Vagina (tissue), 2 donors: ENCODE measurements around the gene PTH. TPM values are rescaled to one million over a fixed set of nuclear protein-coding genes. Genes with fewer than 3 reads are reported as not detected.

Source experiments
- DNase-seq, 2 donors: peaks; one replicate each; pipeline ENCODE4 v3.0.0-alpha.2; 2017; ENCODE audit errors: extremely low spot score in 2 of 2
- H3K27ac ChIP-seq: fragments of 200-600 bp; sonication (generic); one replicate; pipeline ENCODE4 v1.5.1; 2019
- H3K27me3 ChIP-seq: fragments of 200-600 bp; sonication (generic); one replicate; pipeline ENCODE4 v1.5.1; 2019
- H3K36me3 ChIP-seq, 2 donors: fragments of 200-600 bp; sonication (generic); one replicate each; pipeline ENCODE4 v1.5.1; 2017 to 2019
- H3K4me1 ChIP-seq: fragments of 200-600 bp; sonication (generic); one replicate; pipeline ENCODE4 v1.5.1; 2019
- H3K4me3 ChIP-seq, 2 donors: fragments of 200-600 bp; sonication (generic); 1 replicate in 1 of 2; 2 replicates in 1 of 2; pipeline ENCODE4 v1.5.1; 2016 to 2019
- H3K9me3 ChIP-seq: fragments of 200-600 bp; sonication (generic); one replicate; pipeline ENCODE4 v1.5.1; 2019
- POLR2A ChIP-seq, 2 donors: fragments of 450-650 bp; IDR thresholded peaks; one replicate each; pipeline ENCODE4 v1.6.1; 2017; ENCODE audit warnings: antibody characterized with exemption in 2 of 2, mild to moderate bottlenecking in 2 of 2, moderate library complexity in 2 of 2
- POLR2AphosphoS5 ChIP-seq, 2 donors: sonication (generic); formaldehyde crosslinking; IDR thresholded peaks; one replicate each; pipeline ENCODE4 v1.9.0; 2017; ENCODE audit warnings: antibody characterized with exemption in 2 of 2, mild to moderate bottlenecking in 2 of 2, low read depth in 1 of 2; ENCODE audit not compliant: insufficient read depth in 1 of 2
- intact Hi-C: fragments of 100-400 bp; cut with DNase I; formaldehyde crosslinking; loops from one replicate; pipeline ENCODE4 v1.15.1; 2023
- total RNA-seq: library from RNA; depleted of rRNA; stranded (reverse); fragments of >200 nt; gene quantifications from one replicate; pipeline ENCODE4 v1.2.3, GENCODE V29; 2016
- TF ChIP-seq, protein P1 (sequence below), 3 experiments: fragments of 450-650 bp in 2 of 3; fragments of 200-600 bp in 1 of 3; sonication (generic) in 1 of 3; IDR thresholded peaks; one replicate each; pipeline ENCODE4 v1.5.1; 2017 to 2019; ENCODE audit warnings: antibody characterized with exemption in 3 of 3, mild to moderate bottlenecking in 2 of 3, moderate library complexity in 2 of 3

PTH gene
- total RNA-seq, 1 donor from 2014 or later, result not detected

GRCh38 chr11:13480198-13480597 lies 15.6 kb downstream of the PTH start:
- Histone ChIP-seq H3K4me3 (no peak overlapping the region), H3K9me3 (no peaks in the 10 kb centered on the region), H3K27ac (no peak overlapping the region), H3K36me3 (no peaks in the 10 kb centered on the region), H3K4me1 (no peaks in the 10 kb centered on the region), H3K27me3 (no peaks in the 10 kb centered on the region)
- TF ChIP-seq, protein P1, sequence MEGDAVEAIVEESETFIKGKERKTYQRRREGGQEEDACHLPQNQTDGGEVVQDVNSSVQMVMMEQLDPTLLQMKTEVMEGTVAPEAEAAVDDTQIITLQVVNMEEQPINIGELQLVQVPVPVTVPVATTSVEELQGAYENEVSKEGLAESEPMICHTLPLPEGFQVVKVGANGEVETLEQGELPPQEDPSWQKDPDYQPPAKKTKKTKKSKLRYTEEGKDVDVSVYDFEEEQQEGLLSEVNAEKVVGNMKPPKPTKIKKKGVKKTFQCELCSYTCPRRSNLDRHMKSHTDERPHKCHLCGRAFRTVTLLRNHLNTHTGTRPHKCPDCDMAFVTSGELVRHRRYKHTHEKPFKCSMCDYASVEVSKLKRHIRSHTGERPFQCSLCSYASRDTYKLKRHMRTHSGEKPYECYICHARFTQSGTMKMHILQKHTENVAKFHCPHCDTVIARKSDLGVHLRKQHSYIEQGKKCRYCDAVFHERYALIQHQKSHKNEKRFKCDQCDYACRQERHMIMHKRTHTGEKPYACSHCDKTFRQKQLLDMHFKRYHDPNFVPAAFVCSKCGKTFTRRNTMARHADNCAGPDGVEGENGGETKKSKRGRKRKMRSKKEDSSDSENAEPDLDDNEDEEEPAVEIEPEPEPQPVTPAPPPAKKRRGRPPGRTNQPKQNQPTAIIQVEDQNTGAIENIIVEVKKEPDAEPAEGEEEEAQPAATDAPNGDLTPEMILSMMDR (IDR thresholded peaks at IDR 0.05), result no peak
- no peak for TF ChIP-seq POLR2A (IDR thresholded peaks at IDR 0.05)
- no peak for TF ChIP-seq POLR2AphosphoS5 (IDR thresholded peaks at IDR 0.05; ENCODE audit: insufficient read depth in 1 of 2, low read depth in 1 of 2)
- no peak for DNase-seq
- intact Hi-C loops, result no loop called here

GRCh38 chr11:13479688-13480087 lies 16.1 kb downstream of the PTH start:
- H3K27ac ChIP-seq, result no peak overlapping the region
- DNase-seq, result no peak
- no peak overlapping the region for H3K4me3 ChIP-seq
- H3K36me3 ChIP-seq, result no peaks in the 10 kb centered on the region
- TF ChIP-seq POLR2A (IDR thresholded peaks at IDR 0.05), result no peak
- no peak for TF ChIP-seq POLR2AphosphoS5 (IDR thresholded peaks at IDR 0.05; ENCODE audit: insufficient read depth in 1 of 2, low read depth in 1 of 2)
- intact Hi-C loops, result no loop called here
- H3K4me1 ChIP-seq, result no peaks in the 10 kb centered on the region
- no peaks in the 10 kb centered on the region for H3K27me3 ChIP-seq
- H3K9me3 ChIP-seq, result no peaks in the 10 kb centered on the region

DNA sequence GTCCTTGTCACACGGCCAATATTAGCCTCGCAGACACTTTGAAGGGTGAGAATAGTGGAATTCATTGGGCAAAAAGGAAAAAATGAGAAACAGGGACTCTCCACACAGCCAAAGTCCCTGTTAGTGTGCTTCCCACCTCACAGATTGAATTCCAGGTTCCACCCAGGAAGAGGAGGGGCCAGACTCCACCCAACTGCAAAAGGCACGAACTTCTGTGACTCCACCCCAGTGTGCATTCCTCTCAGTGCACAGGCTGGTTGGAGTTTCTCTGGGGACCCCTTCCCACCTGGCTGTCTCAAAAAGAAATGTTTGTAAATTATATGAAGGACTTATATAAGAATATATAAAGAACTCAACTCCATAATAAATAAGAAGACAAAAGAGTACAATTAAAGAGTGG lies 20.7 kb downstream of the PTH start:
- intact Hi-C loops, result no loop called here
- H3K4me3 ChIP-seq, result no peak overlapping the region
- H3K4me1 ChIP-seq, result no peaks in the 10 kb centered on the region
- no peaks in the 10 kb centered on the region for H3K27me3 ChIP-seq
- no peaks in the 10 kb centered on the region for H3K36me3 ChIP-seq
- no peak overlapping the region for H3K27ac ChIP-seq
- no peak for TF ChIP-seq POLR2AphosphoS5 (IDR thresholded peaks at IDR 0.05; ENCODE audit: insufficient read depth in 1 of 2, low read depth in 1 of 2)
- no peak for TF ChIP-seq POLR2A (IDR thresholded peaks at IDR 0.05)
- TF ChIP-seq, protein P1 (IDR thresholded peaks at IDR 0.05), result no peak
- no peak for DNase-seq
- no peaks in the 10 kb centered on the region for H3K9me3 ChIP-seq

DNA sequence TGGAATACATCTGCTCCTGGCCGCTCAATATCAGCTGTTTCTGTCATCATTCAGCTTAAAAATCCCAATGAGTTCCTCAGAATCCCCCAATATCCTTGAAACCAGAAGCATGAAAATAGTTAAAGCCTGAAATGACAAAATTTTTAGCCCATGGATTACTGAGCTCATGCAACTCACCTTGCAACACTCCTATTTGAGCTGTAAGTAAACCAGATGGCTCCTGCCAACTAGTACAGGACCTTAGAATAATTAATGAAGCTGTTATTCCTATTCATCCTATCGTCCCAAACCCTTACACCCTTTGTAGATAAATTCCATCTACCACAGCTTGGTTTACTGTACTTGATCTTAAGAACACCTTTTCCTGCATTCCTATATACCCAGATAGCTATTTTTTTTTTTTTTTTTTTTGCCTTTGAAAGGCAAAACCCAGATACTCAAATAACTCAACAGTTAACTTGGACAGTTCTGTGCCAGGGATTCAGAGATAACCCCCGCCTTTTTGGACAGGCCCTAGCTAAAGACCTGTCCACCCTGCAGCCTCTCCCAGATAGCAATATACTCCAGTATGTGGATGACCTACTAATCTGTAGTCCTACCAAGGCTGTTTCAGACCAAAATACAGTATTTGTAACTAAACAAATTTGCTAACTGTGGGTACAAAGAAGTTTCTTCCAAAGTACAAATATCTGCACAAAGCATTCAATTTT lies 22.6 kb downstream of the PTH start:
- Histone ChIP-seq H3K9me3 (no peaks in the 10 kb centered on the region), H3K4me3 (no peak overlapping the region), H3K4me1 (no peaks in the 10 kb centered on the region), H3K36me3 (no peaks in the 10 kb centered on the region), H3K27me3 (no peaks in the 10 kb centered on the region), H3K27ac (no peak overlapping the region)
- DNase-seq, result no peak
- TF ChIP-seq, protein P1 (IDR thresholded peaks at IDR 0.05), result no peak
- no peak for TF ChIP-seq POLR2AphosphoS5 (IDR thresholded peaks at IDR 0.05; ENCODE audit: insufficient read depth in 1 of 2, low read depth in 1 of 2)
- no peak for TF ChIP-seq POLR2A (IDR thresholded peaks at IDR 0.05)
- intact Hi-C loops, result no loop called here

GRCh38 chr11:13468750-13469149 lies 27.0 kb downstream of the PTH start:
- Histone ChIP-seq H3K9me3 (no peaks in the 10 kb centered on the region), H3K36me3 (no peaks in the 10 kb centered on the region), H3K27me3 (no peaks in the 10 kb centered on the region), H3K4me3 (no peak overlapping the region), H3K4me1 (peaks cover 5% of the 10 kb centered on the region), H3K27ac (no peak overlapping the region)
- intact Hi-C loops, result no loop called here
- TF ChIP-seq POLR2A (IDR thresholded peaks at IDR 0.05), result no peak
- TF ChIP-seq, protein P1 (IDR thresholded peaks at IDR 0.05), result no peak
- DNase-seq, result no peak
